GM20000 (cell line): ENCODE results near the gene PRPF38B.

Experiments
- DNase-seq: peaks from one replicate; pipeline ENCODE4 v3.0.0; 2012; ENCODE audit warnings: low spot score
- TF ChIP-seq, protein P1 (sequence below): IDR thresholded peaks from 2 replicates; pipeline ENCODE4 v1.5.1; 2012; ENCODE audit warnings: mild to moderate bottlenecking, control low read depth; ENCODE audit errors: extremely low read depth, missing control alignments

PRPF38B gene

DNA sequence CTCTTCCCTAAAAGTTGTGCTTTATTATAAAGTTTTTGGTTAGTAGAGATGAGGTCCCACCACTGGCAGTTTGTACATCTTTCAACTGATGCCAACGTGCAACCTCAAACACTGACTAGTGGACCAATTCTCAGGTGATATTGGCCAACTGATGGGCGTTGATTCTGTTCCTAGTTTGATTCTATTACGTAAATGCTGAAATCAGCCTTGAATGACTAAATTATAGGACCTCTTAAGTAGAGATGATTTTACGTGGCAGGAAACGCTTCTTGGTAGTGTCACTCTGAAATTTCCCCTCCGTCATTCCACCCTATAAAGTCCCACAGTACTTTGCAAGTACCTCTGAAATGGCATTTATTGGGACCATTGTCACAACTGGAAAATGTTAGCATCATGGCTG, 11.8 kb downstream of the PRPF38B start:
- TF ChIP-seq, protein P1, sequence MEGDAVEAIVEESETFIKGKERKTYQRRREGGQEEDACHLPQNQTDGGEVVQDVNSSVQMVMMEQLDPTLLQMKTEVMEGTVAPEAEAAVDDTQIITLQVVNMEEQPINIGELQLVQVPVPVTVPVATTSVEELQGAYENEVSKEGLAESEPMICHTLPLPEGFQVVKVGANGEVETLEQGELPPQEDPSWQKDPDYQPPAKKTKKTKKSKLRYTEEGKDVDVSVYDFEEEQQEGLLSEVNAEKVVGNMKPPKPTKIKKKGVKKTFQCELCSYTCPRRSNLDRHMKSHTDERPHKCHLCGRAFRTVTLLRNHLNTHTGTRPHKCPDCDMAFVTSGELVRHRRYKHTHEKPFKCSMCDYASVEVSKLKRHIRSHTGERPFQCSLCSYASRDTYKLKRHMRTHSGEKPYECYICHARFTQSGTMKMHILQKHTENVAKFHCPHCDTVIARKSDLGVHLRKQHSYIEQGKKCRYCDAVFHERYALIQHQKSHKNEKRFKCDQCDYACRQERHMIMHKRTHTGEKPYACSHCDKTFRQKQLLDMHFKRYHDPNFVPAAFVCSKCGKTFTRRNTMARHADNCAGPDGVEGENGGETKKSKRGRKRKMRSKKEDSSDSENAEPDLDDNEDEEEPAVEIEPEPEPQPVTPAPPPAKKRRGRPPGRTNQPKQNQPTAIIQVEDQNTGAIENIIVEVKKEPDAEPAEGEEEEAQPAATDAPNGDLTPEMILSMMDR: no peak

DNA sequence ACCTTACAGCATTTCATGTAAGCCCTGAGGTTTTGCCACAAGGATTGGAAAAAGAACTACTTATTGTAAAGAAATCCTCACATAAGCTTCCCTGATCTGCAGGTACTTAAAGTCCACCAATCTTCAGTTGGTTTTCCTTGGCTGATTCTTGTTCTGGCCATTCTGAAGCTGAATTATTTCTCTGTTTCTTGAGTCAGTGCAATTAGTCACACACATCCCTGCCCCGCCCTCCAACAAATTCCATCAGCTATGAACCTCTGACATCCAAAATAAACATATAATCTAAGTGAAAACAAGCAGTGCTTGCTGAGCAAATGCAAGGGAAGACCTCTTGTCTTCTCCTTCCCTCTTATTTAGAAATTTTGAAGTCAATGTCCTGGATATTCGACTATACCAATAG, 12.4 kb downstream of the PRPF38B start:
- TF ChIP-seq, protein P1: no peak
- no peak for DNase-seq

More for the DNA sequence above, 11.8 kb downstream of the PRPF38B start:
- DNase-seq: no peak

DNA sequence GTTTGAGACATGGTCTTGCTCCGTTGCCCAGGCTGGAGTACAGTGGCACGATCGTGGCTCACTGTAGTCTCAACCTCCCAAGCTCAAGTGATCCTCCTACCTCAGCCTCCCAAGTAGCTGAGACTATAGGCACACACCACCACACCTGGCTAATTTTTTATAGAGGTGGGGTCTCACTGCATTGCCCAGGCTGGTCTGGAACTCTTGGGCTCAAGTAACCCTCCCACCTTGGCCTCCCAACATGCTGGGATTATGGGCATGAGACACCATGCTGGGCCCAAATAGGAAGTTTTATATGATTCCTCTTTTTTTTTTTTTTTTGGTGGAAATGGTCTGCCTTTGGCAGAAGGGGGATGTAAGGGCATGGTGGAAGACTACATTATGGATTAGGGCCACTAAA, 14.5 kb downstream of the PRPF38B start:
- no peak for DNase-seq
- TF ChIP-seq, protein P1: no peak

DNA sequence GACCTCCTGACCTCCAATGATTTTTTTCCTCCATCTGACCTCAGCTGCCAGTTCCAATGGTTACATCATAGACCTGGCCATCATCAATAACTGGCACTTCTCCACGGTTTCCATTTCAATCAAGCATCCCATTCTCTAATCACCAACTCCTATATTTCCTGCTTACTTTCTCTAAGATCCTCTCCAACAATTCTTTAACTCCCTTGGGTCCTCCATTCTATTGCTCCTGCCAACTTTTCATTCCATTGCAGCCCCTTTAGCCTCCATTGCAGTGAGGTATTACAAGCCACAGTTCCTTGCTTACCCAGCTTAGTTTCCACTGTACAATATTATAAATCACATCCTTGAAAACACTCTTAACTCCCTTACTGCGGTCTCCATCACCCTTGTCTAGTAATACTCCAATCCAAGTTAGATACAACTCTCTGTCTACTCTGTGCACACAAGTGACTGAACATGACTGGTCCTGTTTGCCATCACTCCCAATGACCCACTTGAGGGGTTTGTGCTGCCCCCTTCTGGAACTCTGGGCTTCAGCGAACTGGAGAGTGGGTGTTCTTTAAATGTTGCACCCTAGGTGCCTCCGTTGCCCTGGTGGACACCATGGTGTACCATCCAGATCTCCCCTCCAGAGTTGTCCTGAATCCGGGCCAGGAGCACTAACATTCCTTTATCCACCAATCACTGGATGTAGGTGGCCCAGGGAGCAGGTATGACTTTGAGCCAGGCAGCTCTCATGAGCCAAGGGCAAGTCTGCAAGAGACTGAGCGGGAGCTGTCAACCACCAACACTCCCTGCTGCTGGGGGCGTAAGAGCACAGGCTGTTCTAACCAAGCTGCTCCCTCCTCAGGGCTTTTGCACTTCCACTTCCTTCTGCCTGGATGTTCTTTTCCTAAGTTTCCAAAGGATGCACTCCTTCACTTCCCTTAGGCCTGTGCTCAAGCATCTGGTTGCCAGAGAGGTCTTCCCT, 16.9 kb downstream of the PRPF38B start:
- peak; percentile 15 for DNase-seq

DNA sequence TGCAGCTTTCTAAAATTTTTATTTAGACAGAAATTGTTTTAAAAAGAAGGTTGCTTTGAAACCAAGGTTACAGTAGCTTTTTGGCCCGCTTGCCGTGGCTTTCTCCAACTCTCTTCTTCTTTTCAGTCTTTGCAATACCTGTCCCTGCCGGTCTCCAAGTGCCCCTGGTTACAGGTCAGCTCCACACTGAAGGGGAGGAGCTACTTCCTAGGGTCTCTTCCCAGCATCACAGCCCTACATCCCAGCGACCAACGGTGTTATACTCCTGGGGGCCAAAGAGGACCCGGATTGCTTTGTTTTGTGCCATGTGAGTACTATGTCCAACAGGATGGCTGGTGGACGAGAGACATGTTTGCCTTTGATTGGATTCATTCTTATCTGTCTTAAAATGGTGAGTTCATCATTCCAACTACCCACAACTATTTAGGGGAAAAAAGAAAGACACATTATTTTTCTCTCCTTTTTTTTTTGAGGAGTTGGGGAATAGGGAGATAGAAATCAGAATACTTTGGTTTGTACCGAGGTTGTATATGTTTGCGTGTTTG, 20.6 kb downstream of the PRPF38B start, which contains the start of gene FNDC7:
Gene FNDC7 (plus strand): TSS at position 303 of the 545 bp plus-strand sequence. CDS start 26 bp downstream, at position 329.
- DNase-seq: no peak
- TF ChIP-seq, protein P1: no peak

More for the DNA sequence above, 16.9 kb downstream of the PRPF38B start:
- TF ChIP-seq, protein P1: peak; percentile 10

DNA sequence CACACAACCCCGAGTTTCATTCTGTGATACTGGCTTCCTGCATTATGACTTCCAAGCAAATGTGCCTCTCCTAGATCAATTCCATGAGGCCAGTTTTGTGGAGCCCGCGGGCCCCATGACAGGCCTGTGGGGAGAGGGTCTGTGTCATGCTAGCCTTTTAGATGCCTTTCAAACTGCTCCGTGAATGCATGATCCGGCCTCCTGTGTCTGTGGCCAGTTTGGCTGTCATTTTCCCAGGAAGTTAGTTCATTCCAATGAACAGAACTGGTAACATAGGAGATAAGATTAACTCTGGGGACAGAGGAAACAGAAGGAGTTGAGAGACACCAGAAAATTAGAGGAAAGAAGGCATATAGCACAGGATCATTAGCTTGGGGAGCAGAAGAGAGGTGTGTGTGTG, 23.8 kb downstream of the PRPF38B start:
- DNase-seq: no peak
- TF ChIP-seq, protein P1: no peak
